NCI-H2107 treated with DMSO at 0.1 percent for 48 hours (cell line): Measurements from ENCODE around the gene RTN4R.

ENCODE experiments used
- DNase-seq: peaks from one replicate; lab custom pipeline; 2025; ENCODE audit not compliant: unreplicated experiment; lab: John Stamatoyannopoulos, UW

The RTN4R gene

GRCh38 chr22:20218987-20219386 is 49.1 kb downstream of the RTN4R start:
- DNase-seq = no peak

- no peak for DNase-seq
These were observed 49.7 kb downstream of the RTN4R start for GRCh38 chr22:20218326-20218872.

GRCh38 chr22:20217563-20217962 is 50.6 kb downstream of the RTN4R start:
- DNase-seq = no peak

GRCh38 chr22:20216863-20217499 is 51.1 kb downstream of the RTN4R start:
- DNase-seq = no peak

- DNase-seq = no peak
These were observed 52.4 kb downstream of the RTN4R start for GRCh38 chr22:20215742-20216141.

- DNase-seq = no peak
These were observed 53.3 kb downstream of the RTN4R start for GRCh38 chr22:20214853-20215252.

- no peak for DNase-seq
These were observed 54.0 kb downstream of the RTN4R start for GRCh38 chr22:20213833-20214708.

- no peak for DNase-seq
These were observed 55.1 kb downstream of the RTN4R start for GRCh38 chr22:20212754-20213699.

GRCh38 chr22:20211997-20212753 is 55.9 kb downstream of the RTN4R start:
- DNase-seq = peak; percentile 19

- no peak for DNase-seq
These were observed 56.6 kb downstream of the RTN4R start for GRCh38 chr22:20211409-20211996.

- no peak for DNase-seq
These were observed 57.6 kb downstream of the RTN4R start for GRCh38 chr22:20210473-20211059.

GRCh38 chr22:20209761-20210250 is 58.3 kb downstream of the RTN4R start:
- no peak for DNase-seq

GRCh38 chr22:20208713-20209310 is 59.3 kb downstream of the RTN4R start:
- no peak for DNase-seq

GRCh38 chr22:20207277-20208025 is 60.7 kb downstream of the RTN4R start:
- no peak for DNase-seq

GRCh38 chr22:20206709-20207215 is 61.4 kb downstream of the RTN4R start:
- no peak for DNase-seq

GRCh38 chr22:20205964-20206708 is 62.0 kb downstream of the RTN4R start:
- DNase-seq = no peak

GRCh38 chr22:20205464-20205963 is 62.6 kb downstream of the RTN4R start:
- no peak for DNase-seq
